Measurements from ENCODE around the gene DEDD.

DEDD gene

GRCh38 chr1:161095230-161095629, 37.2 kb downstream of the DEDD start:
- Mint-ChIP-seq H3K9me3 (no peaks in the 10 kb centered on the region), H3K27ac (no peak overlapping the region), H3K36me3 (ENCODE audit: low read depth) (peaks cover 8% of the 10 kb centered on the region), H3K4me1 (peaks cover 16% of the 10 kb centered on the region), H3K27me3 (ENCODE audit: low read depth) (peaks cover 20% of the 10 kb centered on the region), H3K4me3 (peak overlapping the region in 1 of 3 experiments; percentile 40)
- no peak for TF ChIP-seq CTCF (IDR thresholded peaks at IDR 0.05; ENCODE audit: unreplicated experiment in 3 of 3)

GRCh38 chr1:161094481-161094880, 38.0 kb downstream of the DEDD start:
- H3K4me1 Mint-ChIP-seq: peaks cover 16% of the 10 kb centered on the region
- no peak for TF ChIP-seq CTCF (IDR thresholded peaks at IDR 0.05; ENCODE audit: unreplicated experiment in 3 of 3)
- H3K9me3 Mint-ChIP-seq: no peaks in the 10 kb centered on the region
- no peak overlapping the region for H3K4me3 Mint-ChIP-seq
- peaks cover under 1% of the 10 kb centered on the region for H3K36me3 Mint-ChIP-seq (ENCODE audit: low read depth)
- H3K27me3 Mint-ChIP-seq (ENCODE audit: low read depth): peaks cover 20% of the 10 kb centered on the region
- no peak overlapping the region for H3K27ac Mint-ChIP-seq

- no peak overlapping the region for H3K4me3 Mint-ChIP-seq
- H3K9me3 Mint-ChIP-seq: no peaks in the 10 kb centered on the region
- H3K4me1 Mint-ChIP-seq: peaks cover 6% of the 10 kb centered on the region
- no peaks in the 10 kb centered on the region for H3K36me3 Mint-ChIP-seq (ENCODE audit: low read depth)
- no peak for TF ChIP-seq CTCF (IDR thresholded peaks at IDR 0.05; ENCODE audit: unreplicated experiment in 3 of 3)
- peaks cover 18% of the 10 kb centered on the region for H3K27me3 Mint-ChIP-seq (ENCODE audit: low read depth)
- H3K27ac Mint-ChIP-seq: no peak overlapping the region
Observed at GRCh38 chr1:161092621-161093028, 39.8 kb downstream of the DEDD start.

GRCh38 chr1:161091796-161092507, 40.5 kb downstream of the DEDD start:
- H3K27me3 Mint-ChIP-seq (ENCODE audit: low read depth): peaks cover 15% of the 10 kb centered on the region
- H3K36me3 Mint-ChIP-seq (ENCODE audit: low read depth): no peaks in the 10 kb centered on the region
- no peaks in the 10 kb centered on the region for H3K4me1 Mint-ChIP-seq
- TF ChIP-seq CTCF (IDR thresholded peaks at IDR 0.05; ENCODE audit: unreplicated experiment in 3 of 3): no peak
- no peak overlapping the region for H3K4me3 Mint-ChIP-seq
- no peaks in the 10 kb centered on the region for H3K9me3 Mint-ChIP-seq
- no peak overlapping the region for H3K27ac Mint-ChIP-seq

GRCh38 chr1:161091093-161091492, 41.4 kb downstream of the DEDD start:
- H3K4me1 Mint-ChIP-seq: no peaks in the 10 kb centered on the region
- peaks cover 15% of the 10 kb centered on the region for H3K27me3 Mint-ChIP-seq (ENCODE audit: low read depth)
- H3K4me3 Mint-ChIP-seq: no peak overlapping the region
- no peak overlapping the region for H3K27ac Mint-ChIP-seq
- no peaks in the 10 kb centered on the region for H3K36me3 Mint-ChIP-seq (ENCODE audit: low read depth)
- TF ChIP-seq CTCF (IDR thresholded peaks at IDR 0.05; ENCODE audit: unreplicated experiment in 3 of 3): no peak
- no peaks in the 10 kb centered on the region for H3K9me3 Mint-ChIP-seq

GRCh38 chr1:161090617-161091016, 41.9 kb downstream of the DEDD start:
- no peak overlapping the region for H3K27ac Mint-ChIP-seq
- no peaks in the 10 kb centered on the region for H3K4me1 Mint-ChIP-seq
- no peaks in the 10 kb centered on the region for H3K9me3 Mint-ChIP-seq
- no peak for TF ChIP-seq CTCF (IDR thresholded peaks at IDR 0.05; ENCODE audit: unreplicated experiment in 3 of 3)
- no peak overlapping the region for H3K4me3 Mint-ChIP-seq
- no peaks in the 10 kb centered on the region for H3K36me3 Mint-ChIP-seq (ENCODE audit: low read depth)
- peaks cover 18% of the 10 kb centered on the region for H3K27me3 Mint-ChIP-seq (ENCODE audit: low read depth)

Measured in nephron (organoid).